HG03139 (cell line): ENCODE data around the gene RPS21.

ENCODE experiments used
- ATAC-seq: cut with Tn5 transposase; IDR thresholded peaks from one replicate; pipeline ENCODE4 v1.9.1; 2021; ENCODE audit not compliant: unreplicated experiment

Gene RPS21

GRCh38 chr20:62376112-62377063, 10.5 kb upstream of the RPS21 start:
- no peak for ATAC-seq

GRCh38 chr20:62377064-62377461, 9.8 kb upstream of the RPS21 start:
- ATAC-seq, result no peak

- no peak for ATAC-seq
Observed at GRCh38 chr20:62377615-62378178, 9.2 kb upstream of the RPS21 start.

- ATAC-seq, result no peak
Observed at GRCh38 chr20:62378215-62378614, 8.7 kb upstream of the RPS21 start.

GRCh38 chr20:62381202-62381797, 5.6 kb upstream of the RPS21 start:
- no peak for ATAC-seq

GRCh38 chr20:62381842-62382241, 5.1 kb upstream of the RPS21 start:
- ATAC-seq, result no peak

GRCh38 chr20:62382306-62383198, 4.4 kb upstream of the RPS21 start:
- no peak for ATAC-seq

- ATAC-seq, result no peak
Observed at GRCh38 chr20:62387219-62387913, 463 bp downstream of the RPS21 start.

- no peak for ATAC-seq
Observed at GRCh38 chr20:62387933-62388635, 1.2 kb downstream of the RPS21 start.

- no peak for ATAC-seq
Observed at GRCh38 chr20:62388839-62389600, 2.1 kb downstream of the RPS21 start.

GRCh38 chr20:62389601-62390087, 2.7 kb downstream of the RPS21 start:
- ATAC-seq, result no peak

GRCh38 chr20:62390317-62391164, 3.6 kb downstream of the RPS21 start:
- no peak for ATAC-seq

- ATAC-seq, result no peak
Observed at GRCh38 chr20:62391165-62392076, 4.5 kb downstream of the RPS21 start.

- ATAC-seq, result no peak
Observed at GRCh38 chr20:62392077-62392418, 5.1 kb downstream of the RPS21 start.

GRCh38 chr20:62392621-62393334, 5.9 kb downstream of the RPS21 start:
- no peak for ATAC-seq

GRCh38 chr20:62393335-62393665, 6.4 kb downstream of the RPS21 start:
- ATAC-seq, result no peak

- ATAC-seq, result no peak
Observed at GRCh38 chr20:62393830-62394229, 6.9 kb downstream of the RPS21 start.
